ENCODE data around the gene LRP10. TPM values are rescaled to one million over a fixed set of nuclear protein-coding genes. Genes with fewer than 3 reads are reported as not detected.

Gene LRP10
- total and polyA plus RNA-seq, 2 donors (not counting 1 experiment from before 2014, with no cell fraction given), result 99.7 to 120 TPM

DNA sequence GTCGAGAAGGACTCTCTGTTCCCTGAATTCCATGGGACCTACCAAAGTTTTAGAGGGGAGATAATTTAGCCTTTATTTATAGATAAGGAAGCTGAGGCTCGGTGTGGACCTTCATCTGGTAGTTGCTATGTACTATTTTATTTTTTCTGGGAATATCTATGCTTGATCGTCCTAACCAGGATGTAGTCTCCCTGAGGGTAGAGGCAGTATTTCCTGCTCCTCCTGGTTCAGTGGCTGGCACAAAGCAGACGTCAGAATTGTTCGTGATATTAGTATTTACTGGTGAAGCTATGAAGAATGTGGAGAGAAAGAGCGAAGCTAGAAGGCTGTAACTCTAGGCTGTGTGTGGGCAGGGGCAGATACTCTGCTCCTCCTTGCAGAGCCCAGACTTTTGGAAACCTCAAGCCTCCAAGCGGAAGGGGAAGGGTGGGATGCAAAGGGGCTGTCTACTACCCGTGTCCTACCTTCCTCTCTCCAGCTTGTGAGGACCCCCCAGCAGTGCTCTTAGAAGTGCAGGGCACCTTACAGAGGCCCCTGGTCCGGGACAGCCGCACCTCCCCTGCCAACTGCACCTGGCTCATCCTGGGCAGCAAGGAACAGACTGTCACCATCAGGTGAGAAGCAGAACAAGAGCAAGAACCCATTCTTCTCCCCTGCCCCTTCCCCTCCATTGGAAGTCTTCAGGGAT lies 1.4 kb downstream of the LRP10 start:
- Histone ChIP-seq H3K4me2 (replicated peaks; ENCODE audit: low read depth, low read length, poor library complexity, severe bottlenecking) (peak overlapping the region; percentile 85), H3K9me3 (ENCODE audit: control extremely low read depth in 1 of 3, control insufficient read depth in 2 of 3, insufficient read depth in 1 of 3, low read length in 2 of 3) (no peaks in the 10 kb centered on the region), H4K20me1 (ENCODE audit: control insufficient read depth, insufficient read depth, low read length, poor library complexity, severe bottlenecking) (peaks cover 45% of the 10 kb centered on the region), H3K27ac (ENCODE audit: low read length in 2 of 2) (peak overlapping the region; percentile 84 to 88), H3K4me1 (ENCODE audit: control insufficient read depth in 2 of 2, insufficient read depth in 2 of 2, low read length in 2 of 2) (peaks cover 19 to 35% of the 10 kb centered on the region in 2 donors), H3K79me2 (ENCODE audit: control insufficient read depth, insufficient read depth, low read length) (peaks cover 41% of the 10 kb centered on the region), H2AFZ (ENCODE audit: insufficient read depth, low read depth, low read length, poor library complexity, severe bottlenecking) (peak overlapping the region; percentile 76), H3K27me3 (replicated peaks in 1 of 4; ENCODE audit: control extremely low read depth in 1 of 4, control insufficient read depth in 3 of 4, insufficient read depth in 4 of 4, low read length in 3 of 4) (no peaks in the 10 kb centered on the region), H3K4me3 (ENCODE audit: control extremely low read depth in 1 of 5, extremely low read depth in 1 of 5, insufficient read depth in 1 of 5, low read depth in 2 of 5, low read length in 4 of 5) (peak overlapping the region; percentile 79 to 97 (median 92)), H3K9ac (ENCODE audit: low read length) (peak overlapping the region; percentile 96), H3K36me3 (replicated peaks in 1 of 2; ENCODE audit: control extremely low read depth in 1 of 2, control insufficient read depth in 1 of 2, extremely low read depth in 1 of 2, insufficient read depth in 2 of 2, low read length in 1 of 2) (peaks cover 2 to 50% of the 10 kb centered on the region in 2 experiments)
- peak overlapping the region; percentile 88 for H3K27ac Mint-ChIP-seq
- TF ChIP-seq CTCF (IDR thresholded peaks at IDR 0.05) (no peak), EZH2 (IDR thresholded peaks at IDR 0.05; ENCODE audit: borderline replicate concordance, insufficient read depth, low read depth, low read length, poor library complexity, severe bottlenecking) (no peak)
- H3K4me1 Mint-ChIP-seq, result peaks cover 36% of the 10 kb centered on the region
- 72% methylated on average over 10 of the region's 10 CpGs for WGBS (ENCODE audit: insufficient coverage)
- ATAC-seq (ENCODE audit: low read depth) (no peak), DNase-seq (no peak)
- H3K27me3 Mint-ChIP-seq, result no peaks in the 10 kb centered on the region
- peak overlapping the region; percentile 87 for H3K4me3 Mint-ChIP-seq
- ChIA-PET CTCF (interaction anchor here (0.7 to 7.9 kb wide), 32 partner anchors 10 to 488 kb away, joined by 3 to 111 read pairs (median 6); partner anchors contain the start of genes AJUBA, CDH24, DAD1 and HAUS4), POLR2A (interaction anchor here (0.5 to 4.6 kb wide), 11 partner anchors 8 to 1417 kb away, joined by 3 to 61 read pairs (median 5); partner anchors contain the start of genes CHD8 and CPNE6)
- H3K9me3 Mint-ChIP-seq (ENCODE audit: insufficient read depth), result no peaks in the 10 kb centered on the region
- intact Hi-C loops (cut with micrococcal nuclease), result loop anchor here (1.0 to 5.0 kb wide), 4 partner anchors 27 to 134 kb away; partner anchors contain the start of gene AJUBA
